GM12801 (cell line): ENCODE results near the gene AFF1.

ENCODE experiments used
- TF ChIP-seq, protein P1 (sequence below): IDR thresholded peaks from one replicate; pipeline ENCODE4 v1.5.1; 2011; ENCODE audit warnings: control low read depth; ENCODE audit not compliant: insufficient read length; ENCODE audit errors: extremely low read depth

Gene AFF1

DNA sequence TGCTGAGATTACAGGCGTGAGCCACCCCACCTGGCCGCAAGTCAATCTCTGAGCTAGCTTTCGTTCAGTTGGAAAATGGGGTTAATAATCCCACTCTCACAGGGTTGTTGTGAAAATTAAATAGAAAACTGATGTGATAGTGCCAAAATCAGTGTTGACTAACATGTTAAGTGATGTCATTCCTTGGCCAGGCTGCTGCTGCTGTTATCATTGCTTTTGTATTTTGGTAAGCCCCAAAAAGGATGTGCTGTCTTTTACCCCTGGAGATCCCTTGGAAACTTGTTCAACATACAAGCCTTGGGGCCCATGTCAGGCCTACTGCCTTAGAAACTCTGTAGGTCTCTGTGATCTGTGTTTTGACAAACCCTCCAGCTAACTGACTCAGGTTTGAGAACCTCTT lies 106.3 kb downstream of the AFF1 start:
- TF ChIP-seq, protein P1, sequence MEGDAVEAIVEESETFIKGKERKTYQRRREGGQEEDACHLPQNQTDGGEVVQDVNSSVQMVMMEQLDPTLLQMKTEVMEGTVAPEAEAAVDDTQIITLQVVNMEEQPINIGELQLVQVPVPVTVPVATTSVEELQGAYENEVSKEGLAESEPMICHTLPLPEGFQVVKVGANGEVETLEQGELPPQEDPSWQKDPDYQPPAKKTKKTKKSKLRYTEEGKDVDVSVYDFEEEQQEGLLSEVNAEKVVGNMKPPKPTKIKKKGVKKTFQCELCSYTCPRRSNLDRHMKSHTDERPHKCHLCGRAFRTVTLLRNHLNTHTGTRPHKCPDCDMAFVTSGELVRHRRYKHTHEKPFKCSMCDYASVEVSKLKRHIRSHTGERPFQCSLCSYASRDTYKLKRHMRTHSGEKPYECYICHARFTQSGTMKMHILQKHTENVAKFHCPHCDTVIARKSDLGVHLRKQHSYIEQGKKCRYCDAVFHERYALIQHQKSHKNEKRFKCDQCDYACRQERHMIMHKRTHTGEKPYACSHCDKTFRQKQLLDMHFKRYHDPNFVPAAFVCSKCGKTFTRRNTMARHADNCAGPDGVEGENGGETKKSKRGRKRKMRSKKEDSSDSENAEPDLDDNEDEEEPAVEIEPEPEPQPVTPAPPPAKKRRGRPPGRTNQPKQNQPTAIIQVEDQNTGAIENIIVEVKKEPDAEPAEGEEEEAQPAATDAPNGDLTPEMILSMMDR = no peak

DNA sequence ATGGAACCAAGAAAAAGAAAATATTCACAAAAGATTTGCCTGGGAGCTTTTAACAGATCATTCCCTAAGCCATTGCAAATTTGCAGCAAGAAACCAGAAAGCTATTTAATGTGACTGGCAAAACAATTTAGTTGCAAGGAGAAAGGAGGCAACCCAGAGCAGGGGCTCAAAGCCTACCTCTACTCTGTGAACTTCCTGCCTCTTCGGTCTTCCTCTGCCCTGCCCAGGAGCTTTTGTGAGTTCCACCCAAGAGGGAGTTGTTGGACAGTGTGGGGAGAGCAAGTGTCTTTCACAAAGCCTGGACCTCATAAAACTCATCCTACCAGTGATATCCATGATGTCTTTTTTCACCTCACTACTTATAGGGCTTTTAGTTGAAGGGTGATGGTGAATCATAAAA lies 107.4 kb downstream of the AFF1 start:
- TF ChIP-seq, protein P1 = no peak

DNA sequence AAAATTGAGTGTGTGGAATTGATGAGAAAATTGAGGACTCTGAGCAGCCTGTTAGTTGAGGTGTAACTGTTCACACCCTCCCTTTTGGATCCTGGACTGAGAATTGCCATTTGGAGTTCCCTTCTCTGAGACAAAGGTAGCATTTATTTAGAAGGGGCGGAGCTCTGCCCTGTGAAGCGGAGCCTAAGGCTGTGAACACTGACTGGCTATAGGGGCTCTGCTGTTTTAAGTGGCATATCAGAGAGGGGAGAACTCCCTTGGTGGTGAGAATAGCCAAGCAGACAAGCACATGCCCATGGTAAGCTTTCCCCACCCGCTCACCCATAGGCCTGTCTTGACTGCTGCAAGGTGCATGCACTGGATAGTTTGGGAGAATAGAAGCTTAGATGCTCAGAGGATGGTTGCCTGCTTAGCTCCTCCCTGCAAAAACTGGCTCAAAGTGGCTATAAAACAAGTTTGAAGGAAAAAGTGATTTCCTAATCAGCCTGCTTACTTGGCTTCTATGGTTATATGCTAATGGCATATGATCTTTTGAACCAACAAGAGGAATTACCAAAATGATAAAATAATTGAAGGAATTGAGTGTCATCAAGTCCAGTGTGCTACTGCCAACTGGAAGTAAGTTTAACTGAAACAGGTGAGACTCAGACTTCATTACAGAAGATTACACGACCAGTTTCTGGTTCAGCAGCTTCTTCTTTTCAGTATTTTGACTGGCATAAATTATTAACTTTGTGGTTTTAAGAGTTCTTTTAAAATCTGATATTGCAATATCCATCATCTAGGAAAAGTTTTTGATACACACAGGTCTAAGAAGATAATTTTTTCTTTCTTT lies 108.4 kb downstream of the AFF1 start:
- TF ChIP-seq, protein P1 = no peak

DNA sequence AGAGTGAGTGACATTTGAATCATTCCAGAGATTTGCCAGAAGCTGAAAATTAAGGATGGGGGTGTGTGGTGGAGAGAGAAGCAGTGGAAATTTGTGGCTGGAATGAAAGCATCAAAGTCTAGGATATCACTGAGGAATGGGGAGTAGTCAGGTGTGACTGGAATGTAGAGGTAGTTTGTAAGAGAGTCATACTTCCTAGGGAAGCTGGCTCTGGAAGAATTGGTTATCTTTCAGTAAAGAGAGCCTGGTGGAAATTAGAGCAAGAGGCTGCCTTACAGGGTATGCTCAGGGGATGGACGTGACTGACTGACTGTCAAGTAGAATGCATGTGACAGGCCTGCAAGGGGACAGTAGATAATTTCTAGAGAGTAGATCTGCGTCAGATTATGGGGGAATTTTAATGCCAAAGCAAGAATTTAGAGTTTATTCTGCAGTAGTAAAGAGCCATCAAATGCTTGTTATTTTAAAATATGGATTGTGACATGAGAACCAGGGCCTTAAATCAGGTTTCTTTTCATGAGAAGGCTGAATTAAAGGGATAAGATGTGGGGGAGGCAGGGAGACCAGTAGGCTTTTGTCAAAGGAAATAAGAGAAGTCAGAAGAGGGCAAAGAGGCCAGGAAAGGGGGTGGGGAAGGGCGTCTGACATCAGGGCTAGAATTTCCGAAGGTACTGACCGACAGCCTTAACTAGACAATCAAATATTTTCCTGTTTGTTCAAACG lies 109.9 kb downstream of the AFF1 start:
- TF ChIP-seq, protein P1 = no peak

DNA sequence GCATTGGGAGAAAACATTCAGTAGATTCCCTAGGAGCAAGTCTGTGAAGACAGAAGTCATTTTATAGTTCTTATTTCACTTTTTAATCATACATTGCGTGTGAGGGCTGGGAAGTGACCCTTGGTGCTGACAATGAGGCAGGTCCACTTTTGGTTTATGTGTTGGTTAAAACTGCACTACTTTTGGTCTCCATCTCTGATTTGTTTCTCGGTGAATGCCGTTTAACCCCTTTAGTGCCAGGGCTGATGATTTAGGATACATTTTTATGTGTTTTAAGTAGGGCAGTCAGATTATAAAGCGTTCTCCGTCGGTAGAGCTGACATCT lies 110.4 kb downstream of the AFF1 start:
- TF ChIP-seq, protein P1 = no peak

DNA sequence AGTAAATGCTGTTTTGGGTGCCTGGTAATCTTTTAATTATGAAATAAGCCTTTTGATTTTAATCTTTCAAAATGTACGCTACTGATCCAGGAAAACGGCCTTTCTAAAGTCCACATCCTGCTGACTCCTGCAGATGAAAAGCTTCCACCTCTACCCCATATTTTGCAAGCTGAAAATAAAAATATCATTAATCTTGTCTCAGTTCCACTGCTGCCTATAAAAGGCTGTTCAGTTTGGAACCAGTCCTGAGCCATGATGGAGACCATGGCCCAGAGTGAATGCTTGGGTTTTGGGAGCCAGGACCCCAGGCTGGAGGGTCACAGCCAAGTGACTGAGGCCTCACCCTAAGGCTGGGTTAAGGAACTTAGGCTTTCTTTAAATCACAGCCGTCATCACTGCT lies 110.8 kb downstream of the AFF1 start:
- TF ChIP-seq, protein P1 = no peak

DNA sequence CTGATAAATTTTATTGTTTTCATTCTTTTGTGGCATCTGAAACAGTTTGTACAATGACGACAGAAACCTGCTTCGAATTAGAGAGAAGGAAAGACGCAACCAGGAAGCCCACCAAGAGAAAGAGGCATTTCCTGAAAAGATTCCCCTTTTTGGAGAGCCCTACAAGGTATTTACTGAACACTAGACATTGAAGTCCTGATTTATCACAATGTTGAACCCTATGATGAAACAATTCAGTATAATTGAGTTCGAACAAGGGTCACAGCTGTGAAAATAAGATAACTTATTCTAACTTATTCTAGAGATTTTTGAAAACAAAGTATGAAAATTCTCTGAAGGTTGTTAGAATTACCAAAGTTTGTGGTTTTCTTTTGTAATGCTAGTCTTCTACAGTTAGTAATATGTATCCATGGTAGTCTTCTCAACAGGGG lies 111.3 kb downstream of the AFF1 start:
- TF ChIP-seq, protein P1 = no peak
